GM19467 (cell line): Measurements from ENCODE around the gene PHC2.

Experiments
- ATAC-seq: cut with Tn5 transposase; IDR thresholded peaks from one replicate; pipeline ENCODE4 v1.9.1; 2021; ENCODE audit warnings: mild to moderate bottlenecking, moderate library complexity; ENCODE audit not compliant: unreplicated experiment

PHC2 gene

GRCh38 chr1:33336580-33336979 lies 94.3 kb downstream of the PHC2 start:
- ATAC-seq = no peak

- no peak for ATAC-seq
These were observed 95.9 kb downstream of the PHC2 start for GRCh38 chr1:33335020-33335419.

GRCh38 chr1:33334081-33334552 lies 96.8 kb downstream of the PHC2 start:
- ATAC-seq = no peak

- no peak for ATAC-seq
These were observed 98.0 kb downstream of the PHC2 start for GRCh38 chr1:33332881-33333280.

- no peak for ATAC-seq
These were observed 98.5 kb downstream of the PHC2 start for GRCh38 chr1:33332357-33332789.

GRCh38 chr1:33331444-33332356 lies 99.2 kb downstream of the PHC2 start:
- ATAC-seq = no peak

GRCh38 chr1:33330906-33331305 lies 100.0 kb downstream of the PHC2 start:
- no peak for ATAC-seq

GRCh38 chr1:33330361-33330890 lies 100.5 kb downstream of the PHC2 start:
- no peak for ATAC-seq

GRCh38 chr1:33329600-33330305 lies 101.1 kb downstream of the PHC2 start:
- no peak for ATAC-seq

- ATAC-seq = no peak
These were observed 102.1 kb downstream of the PHC2 start for GRCh38 chr1:33328817-33329216.

GRCh38 chr1:33327587-33328325 lies 103.1 kb downstream of the PHC2 start:
- ATAC-seq = no peak

- no peak for ATAC-seq
These were observed 104.1 kb downstream of the PHC2 start for GRCh38 chr1:33326785-33327184.

- ATAC-seq = no peak
These were observed 106.0 kb downstream of the PHC2 start for GRCh38 chr1:33324677-33325575.

GRCh38 chr1:33323663-33324477 lies 107.0 kb downstream of the PHC2 start:
- no peak for ATAC-seq

- no peak for ATAC-seq
These were observed 107.9 kb downstream of the PHC2 start for GRCh38 chr1:33322870-33323585.

GRCh38 chr1:33322109-33322508 lies 108.8 kb downstream of the PHC2 start:
- ATAC-seq = no peak

GRCh38 chr1:33321178-33321577 lies 109.7 kb downstream of the PHC2 start:
- no peak for ATAC-seq

GRCh38 chr1:33320619-33321165 lies 110.2 kb downstream of the PHC2 start, which contains the start of gene A3GALT2:
TSS of gene A3GALT2 (minus strand) at chr1:33321098. CDS start at chr1:33321098, 0 bp downstream.
- ATAC-seq = no peak
